DOHH2 (cell line): ENCODE data around the gene RPS6KA3.

Experiments
- H3F3A ChIP-seq: fragments of 200-600 bp; sonication (generic), shearing (Covaris generic); 2 replicates; pipeline ENCODE4 v1.6.0; 2016; ENCODE audit warnings: antibody characterized with exemption, mild to moderate bottlenecking; ENCODE audit not compliant: control insufficient read depth, insufficient read depth
- H3K27ac ChIP-seq: fragments of 200-600 bp; sonication (generic); 2 replicates; pipeline ENCODE4 v1.5.1; 2014; ENCODE audit warnings: low read depth, mild to moderate bottlenecking, low read length, moderate library complexity
- H3K27me3 ChIP-seq: fragments of 200-600 bp; sonication (generic); 2 replicates; pipeline ENCODE4 v1.6.1; 2014; ENCODE audit warnings: mild to moderate bottlenecking, low read length, mixed read lengths; ENCODE audit not compliant: control insufficient read depth
- H3K36me3 ChIP-seq: fragments of 200-600 bp; sonication (generic); 2 replicates; pipeline ENCODE4 v1.6.1; 2014; ENCODE audit warnings: mild to moderate bottlenecking, low read length, moderate library complexity, mixed read lengths; ENCODE audit not compliant: control insufficient read depth
- H3K4me1 ChIP-seq: fragments of 200-600 bp; sonication (generic); 2 replicates; pipeline ENCODE4 v1.6.1; 2014; ENCODE audit warnings: mild to moderate bottlenecking, low read length, mixed read lengths; ENCODE audit not compliant: control insufficient read depth
- H3K4me2 ChIP-seq: fragments of 200-600 bp; sonication (generic); 2 replicates; pipeline ENCODE4 v1.6.0; 2014; ENCODE audit warnings: mild to moderate bottlenecking, low read length, moderate library complexity
- H3K4me3 ChIP-seq: fragments of 200-600 bp; sonication (generic); 2 replicates; pipeline ENCODE4 v1.5.1; 2014; ENCODE audit warnings: mild to moderate bottlenecking, low read length, mixed read lengths
- H3K79me2 ChIP-seq: fragments of 200-600 bp; sonication (generic); 2 replicates; pipeline ENCODE4 v1.6.1; 2014; ENCODE audit warnings: mild to moderate bottlenecking, low read length, mixed read lengths; ENCODE audit not compliant: control insufficient read depth
- H3K9me2 ChIP-seq: fragments of 200-600 bp; sonication (generic); replicated peaks from 2 replicates; pipeline ENCODE4 v1.6.1; 2014; ENCODE audit warnings: mild to moderate bottlenecking, low read length, mixed read lengths; ENCODE audit not compliant: control insufficient read depth
- H3K9me3 ChIP-seq: fragments of 200-600 bp; sonication (generic); 2 replicates; pipeline ENCODE4 v1.6.1; 2014; ENCODE audit warnings: antibody characterized with exemption, low read length, mixed read lengths; ENCODE audit not compliant: control insufficient read depth, insufficient read depth
- H4K20me1 ChIP-seq: fragments of 200-600 bp; sonication (generic); 2 replicates; pipeline ENCODE4 v1.6.0; 2014; ENCODE audit warnings: low read depth, mild to moderate bottlenecking, antibody characterized with exemption, low read length, moderate library complexity; ENCODE audit not compliant: control insufficient read depth, insufficient read depth
- CTCF ChIP-seq: fragments of 200-600 bp; sonication (generic); IDR thresholded peaks from one replicate; pipeline ENCODE4 v1.5.1; 2014; ENCODE audit warnings: antibody characterized with exemption, mild to moderate bottlenecking, low read depth, low read length; ENCODE audit not compliant: poor library complexity, severe bottlenecking
- EZH2phosphoT487 ChIP-seq: fragments of 200-600 bp; sonication (generic); IDR thresholded peaks from 2 replicates; pipeline ENCODE4 v1.6.1; 2017; ENCODE audit warnings: borderline replicate concordance, mild to moderate bottlenecking, antibody characterized with exemption, low read length, moderate library complexity, mixed read lengths

RPS6KA3 gene

GRCh38 chrX:20135944-20136343 lies 130.8 kb downstream of the RPS6KA3 start:
- Histone ChIP-seq H3F3A (peaks cover 1% of the 10 kb centered on the region), H4K20me1 (peaks cover 16% of the 10 kb centered on the region; the same call in 1 of the 2 replicates), H3K4me2 (no peak overlapping the region), H3K36me3 (peaks cover 85% of the 10 kb centered on the region), H3K9me2 (no peaks in the 10 kb centered on the region), H3K79me2 (peaks cover 54% of the 10 kb centered on the region), H3K4me3 (no peak overlapping the region), H3K27ac (no peak overlapping the region), H3K4me1 (peaks cover 14% of the 10 kb centered on the region), H3K9me3 (no peaks in the 10 kb centered on the region), H3K27me3 (no peaks in the 10 kb centered on the region)
- TF ChIP-seq EZH2phosphoT487: no peak
- no peak for TF ChIP-seq CTCF

- no peaks in the 10 kb centered on the region for H3K4me1 ChIP-seq
- no peak overlapping the region for H3K4me3 ChIP-seq
- H3K9me2 ChIP-seq: no peaks in the 10 kb centered on the region
- H3K4me2 ChIP-seq: no peak overlapping the region
- no peak for TF ChIP-seq CTCF
- no peak overlapping the region for H3K27ac ChIP-seq
- H3F3A ChIP-seq: peaks cover 19% of the 10 kb centered on the region
- no peaks in the 10 kb centered on the region for H3K27me3 ChIP-seq
- H4K20me1 ChIP-seq: no peaks in the 10 kb centered on the region
- no peaks in the 10 kb centered on the region for H3K9me3 ChIP-seq
- H3K79me2 ChIP-seq: peaks cover 24% of the 10 kb centered on the region
- H3K36me3 ChIP-seq: peaks cover 76% of the 10 kb centered on the region
Measured at GRCh38 chrX:20132666-20133065, 134.0 kb downstream of the RPS6KA3 start.

GRCh38 chrX:20130357-20130756 lies 136.4 kb downstream of the RPS6KA3 start:
- Histone ChIP-seq H4K20me1 (no peaks in the 10 kb centered on the region), H3F3A (peaks cover 19% of the 10 kb centered on the region), H3K4me2 (no peak overlapping the region), H3K36me3 (peaks cover 55% of the 10 kb centered on the region), H3K9me3 (no peaks in the 10 kb centered on the region), H3K9me2 (no peaks in the 10 kb centered on the region), H3K27me3 (no peaks in the 10 kb centered on the region), H3K79me2 (peaks cover 2% of the 10 kb centered on the region), H3K27ac (no peak overlapping the region), H3K4me3 (no peak overlapping the region), H3K4me1 (no peaks in the 10 kb centered on the region)
- no peak for TF ChIP-seq CTCF
- no peak for TF ChIP-seq EZH2phosphoT487

GRCh38 chrX:20129547-20129946 lies 137.2 kb downstream of the RPS6KA3 start:
- H3K27ac ChIP-seq: no peak overlapping the region
- no peak overlapping the region for H3K4me2 ChIP-seq
- no peaks in the 10 kb centered on the region for H3K27me3 ChIP-seq
- TF ChIP-seq CTCF (no peak), EZH2phosphoT487 (no peak)
- H3K4me3 ChIP-seq: no peak overlapping the region
- no peaks in the 10 kb centered on the region for H4K20me1 ChIP-seq
- H3F3A ChIP-seq: peaks cover 22% of the 10 kb centered on the region
- H3K36me3 ChIP-seq: peaks cover 50% of the 10 kb centered on the region
- H3K9me3 ChIP-seq: no peaks in the 10 kb centered on the region
- no peaks in the 10 kb centered on the region for H3K79me2 ChIP-seq
- H3K9me2 ChIP-seq: no peaks in the 10 kb centered on the region
- H3K4me1 ChIP-seq: no peaks in the 10 kb centered on the region
